Brain microvascular endothelial cell (primary cell): ENCODE results near the gene ANTXR1.

ENCODE experiments used
- DNase-seq: peaks from one replicate; pipeline ENCODE4 v3.0.0-alpha.2; 2020
- H3K27ac ChIP-seq: fragments of 250-450 bp; sonication (Bioruptor Pico); 2 replicates; pipeline ENCODE4 v1.5.1; 2020; ENCODE audit warnings: mild to moderate bottlenecking, moderate library complexity
- H3K27me3 ChIP-seq: fragments of 250-450 bp; sonication (Bioruptor Pico); replicated peaks from 2 replicates; pipeline ENCODE4 v1.5.1; 2020; ENCODE audit warnings: mild to moderate bottlenecking
- H3K36me3 ChIP-seq: fragments of 250-450 bp; sonication (Bioruptor Pico); replicated peaks from 2 replicates; pipeline ENCODE4 v1.5.1; 2020; ENCODE audit warnings: mild to moderate bottlenecking
- H3K4me3 ChIP-seq: 2 replicates; pipeline ENCODE4 v1.5.1; 2011; ENCODE audit warnings: low read depth, mild to moderate bottlenecking, control low read depth, low read length, moderate library complexity
- CTCF ChIP-seq: IDR thresholded peaks from 2 replicates; pipeline ENCODE4 v1.5.1; 2011; ENCODE audit warnings: low read depth, mild to moderate bottlenecking, moderate library complexity, low read length, control low read depth, inconsistent platforms; ENCODE audit errors: missing control alignments
- in situ Hi-C: cut with HindIII; loops from 2 replicates; pipeline ENCODE4 v1.10.0; 2017; ENCODE audit warnings: low sequenced_read_pairs, low pct_ligation_motif_present

Gene ANTXR1

GRCh38 chr2:69149631-69150215 is 136.7 kb downstream of the ANTXR1 start:
- in situ Hi-C loops: no loop called here
- peak; percentile 63 for DNase-seq
- no peak overlapping the region for H3K27ac ChIP-seq
- H3K27me3 ChIP-seq: no peaks in the 10 kb centered on the region
- H3K36me3 ChIP-seq: no peaks in the 10 kb centered on the region
- TF ChIP-seq CTCF: no peak
- no peak overlapping the region for H3K4me3 ChIP-seq

GRCh38 chr2:69151931-69152330 is 139.0 kb downstream of the ANTXR1 start:
- in situ Hi-C loops: no loop called here
- Histone ChIP-seq H3K27ac (no peak overlapping the region), H3K36me3 (no peaks in the 10 kb centered on the region), H3K4me3 (no peak overlapping the region), H3K27me3 (no peaks in the 10 kb centered on the region)
- DNase-seq: no peak
- TF ChIP-seq CTCF: no peak

GRCh38 chr2:69152847-69153583 is 140.0 kb downstream of the ANTXR1 start:
- no peaks in the 10 kb centered on the region for H3K27me3 ChIP-seq
- no peak for DNase-seq
- H3K4me3 ChIP-seq: no peak overlapping the region
- in situ Hi-C loops: no loop called here
- H3K27ac ChIP-seq: no peak overlapping the region
- TF ChIP-seq CTCF: no peak
- H3K36me3 ChIP-seq: no peaks in the 10 kb centered on the region

- no peak for TF ChIP-seq CTCF
- in situ Hi-C loops: no loop called here
- H3K36me3 ChIP-seq: no peaks in the 10 kb centered on the region
- no peak overlapping the region for H3K27ac ChIP-seq
- no peak for DNase-seq
- no peak overlapping the region for H3K4me3 ChIP-seq
- H3K27me3 ChIP-seq: no peaks in the 10 kb centered on the region
Measured at GRCh38 chr2:69154106-69154505, 141.1 kb downstream of the ANTXR1 start.

GRCh38 chr2:69156624-69157023 is 143.6 kb downstream of the ANTXR1 start:
- in situ Hi-C loops: no loop called here
- DNase-seq: no peak
- H3K36me3 ChIP-seq: no peaks in the 10 kb centered on the region
- no peak overlapping the region for H3K27ac ChIP-seq
- H3K27me3 ChIP-seq: no peaks in the 10 kb centered on the region
- TF ChIP-seq CTCF: no peak
- H3K4me3 ChIP-seq: no peak overlapping the region
